ENCODE data around the gene UCHL5.
"Not testable (repeated sequence)": the region's sequence is repeated elsewhere in the genome, so short reads cannot be mapped to it uniquely, and the experiment has no call there.

Gene UCHL5

GRCh38 chr1:193016788-193017187 lies 42.4 kb downstream of the UCHL5 start:
- Histone ChIP-seq H3K4me3 (ENCODE audit: low read length) (no peak overlapping the region), H3K36me3 (ENCODE audit: insufficient read depth, low read length) (peaks cover 3% of the 10 kb centered on the region)

GRCh38 chr1:193014400-193014799 lies 44.8 kb downstream of the UCHL5 start:
- no peak overlapping the region for H3K4me3 ChIP-seq (ENCODE audit: low read length)
- peaks cover 3% of the 10 kb centered on the region for H3K36me3 ChIP-seq (ENCODE audit: insufficient read depth, low read length)
- no peaks in the 10 kb centered on the region for H3K9me3 ChIP-seq (ENCODE audit: low read length)
- H3K27me3 ChIP-seq (ENCODE audit: insufficient read depth, low read length) = no peaks in the 10 kb centered on the region
- no peak overlapping the region for H2AFZ ChIP-seq (ENCODE audit: low read depth, low read length)
- no peaks in the 10 kb centered on the region for H3K4me1 ChIP-seq (ENCODE audit: insufficient read depth, low read length)

More at GRCh38 chr1:193016788-193017187, 42.4 kb downstream of the UCHL5 start:
- Histone ChIP-seq H2AFZ (ENCODE audit: low read depth, low read length) (no peak overlapping the region), H3K9me3 (ENCODE audit: low read length) (no peaks in the 10 kb centered on the region), H3K27me3 (ENCODE audit: insufficient read depth, low read length) (no peaks in the 10 kb centered on the region), H3K4me1 (ENCODE audit: insufficient read depth, low read length) (no peaks in the 10 kb centered on the region)

- no peaks in the 10 kb centered on the region for H3K9me3 ChIP-seq (ENCODE audit: low read length)
- no peak overlapping the region for H2AFZ ChIP-seq (ENCODE audit: low read depth, low read length)
- peaks cover 3% of the 10 kb centered on the region for H3K36me3 ChIP-seq (ENCODE audit: insufficient read depth, low read length)
- H3K27me3 ChIP-seq (ENCODE audit: insufficient read depth, low read length) = no peaks in the 10 kb centered on the region
- no peaks in the 10 kb centered on the region for H3K4me1 ChIP-seq (ENCODE audit: insufficient read depth, low read length)
- no peak overlapping the region for H3K4me3 ChIP-seq (ENCODE audit: low read length)
These were observed 45.5 kb downstream of the UCHL5 start for GRCh38 chr1:193013707-193014106.

- Histone ChIP-seq H3K36me3 (ENCODE audit: insufficient read depth, low read length) (peaks cover 3% of the 10 kb centered on the region), H3K4me1 (ENCODE audit: insufficient read depth, low read length) (no peaks in the 10 kb centered on the region), H3K4me3 (ENCODE audit: low read length) (no peak overlapping the region), H3K27me3 (ENCODE audit: insufficient read depth, low read length) (no peaks in the 10 kb centered on the region), H2AFZ (ENCODE audit: low read depth, low read length) (no peak overlapping the region), H3K9me3 (ENCODE audit: low read length) (no peaks in the 10 kb centered on the region)
These were observed 46.2 kb downstream of the UCHL5 start for GRCh38 chr1:193013005-193013404.

GRCh38 chr1:193011406-193011805 lies 47.8 kb downstream of the UCHL5 start:
- Histone ChIP-seq H3K9me3 (ENCODE audit: low read length) (no peaks in the 10 kb centered on the region), H3K36me3 (ENCODE audit: insufficient read depth, low read length) (peaks cover 3% of the 10 kb centered on the region), H3K4me1 (ENCODE audit: insufficient read depth, low read length) (no peaks in the 10 kb centered on the region), H2AFZ (ENCODE audit: low read depth, low read length) (no peak overlapping the region), H3K27me3 (ENCODE audit: insufficient read depth, low read length) (no peaks in the 10 kb centered on the region), H3K4me3 (ENCODE audit: low read length) (no peak overlapping the region)

- H3K4me1 ChIP-seq (ENCODE audit: insufficient read depth, low read length) = no peaks in the 10 kb centered on the region
- peaks cover 2% of the 10 kb centered on the region for H3K9me3 ChIP-seq (ENCODE audit: low read length)
- no peak overlapping the region for H2AFZ ChIP-seq (ENCODE audit: low read depth, low read length)
- no peak overlapping the region for H3K4me3 ChIP-seq (ENCODE audit: low read length)
- H3K27me3 ChIP-seq (ENCODE audit: insufficient read depth, low read length) = no peaks in the 10 kb centered on the region
- no peaks in the 10 kb centered on the region for H3K36me3 ChIP-seq (ENCODE audit: insufficient read depth, low read length)
These were observed 49.7 kb downstream of the UCHL5 start for GRCh38 chr1:193009501-193009900.

GRCh38 chr1:193005785-193006184 lies 53.4 kb downstream of the UCHL5 start:
- peaks cover 2% of the 10 kb centered on the region for H3K9me3 ChIP-seq (ENCODE audit: low read length)
- no peaks in the 10 kb centered on the region for H3K27me3 ChIP-seq (ENCODE audit: insufficient read depth, low read length)
- no peaks in the 10 kb centered on the region for H3K4me1 ChIP-seq (ENCODE audit: insufficient read depth, low read length)
- no peak overlapping the region for H3K4me3 ChIP-seq (ENCODE audit: low read length)
- H2AFZ ChIP-seq (ENCODE audit: low read depth, low read length) = no peak overlapping the region
- no peaks in the 10 kb centered on the region for H3K36me3 ChIP-seq (ENCODE audit: insufficient read depth, low read length)

GRCh38 chr1:192998536-192998935 lies 60.6 kb downstream of the UCHL5 start:
- no peak overlapping the region for H2AFZ ChIP-seq (ENCODE audit: low read depth, low read length)
- H3K36me3 ChIP-seq (ENCODE audit: insufficient read depth, low read length) = peaks cover 2% of the 10 kb centered on the region
- H3K4me1 ChIP-seq (ENCODE audit: insufficient read depth, low read length) = no peaks in the 10 kb centered on the region
- no peak overlapping the region for H3K4me3 ChIP-seq (ENCODE audit: low read length)
- no peaks in the 10 kb centered on the region for H3K27me3 ChIP-seq (ENCODE audit: insufficient read depth, low read length)
- peaks cover 5% of the 10 kb centered on the region for H3K9me3 ChIP-seq (ENCODE audit: low read length)

- peaks cover 2% of the 10 kb centered on the region for H3K36me3 ChIP-seq (ENCODE audit: insufficient read depth, low read length)
These were observed 65.0 kb downstream of the UCHL5 start for GRCh38 chr1:192994141-192994540.

GRCh38 chr1:192993426-192994085 lies 65.6 kb downstream of the UCHL5 start:
- Histone ChIP-seq H3K9me3 (ENCODE audit: low read length) (peaks cover 2% of the 10 kb centered on the region), H3K27me3 (ENCODE audit: insufficient read depth, low read length) (no peaks in the 10 kb centered on the region), H3K36me3 (ENCODE audit: insufficient read depth, low read length) (peaks cover 2% of the 10 kb centered on the region), H3K4me3 (ENCODE audit: low read length) (no peak overlapping the region), H2AFZ (ENCODE audit: low read depth, low read length) (no peak overlapping the region), H3K4me1 (ENCODE audit: insufficient read depth, low read length) (no peaks in the 10 kb centered on the region)

More at GRCh38 chr1:192994141-192994540, 65.0 kb downstream of the UCHL5 start:
- Histone ChIP-seq H3K4me1 (ENCODE audit: insufficient read depth, low read length) (no peaks in the 10 kb centered on the region), H3K4me3 (ENCODE audit: low read length) (no peak overlapping the region), H3K27me3 (ENCODE audit: insufficient read depth, low read length) (no peaks in the 10 kb centered on the region), H2AFZ (ENCODE audit: low read depth, low read length) (no peak overlapping the region), H3K9me3 (ENCODE audit: low read length) (peaks cover 2% of the 10 kb centered on the region)

- not testable (repeated sequence) for H3K36me3 ChIP-seq (ENCODE audit: insufficient read depth, low read length); H3K4me1 ChIP-seq (ENCODE audit: insufficient read depth, low read length); H3K9me3 ChIP-seq (ENCODE audit: low read length); H3K27me3 ChIP-seq (ENCODE audit: insufficient read depth, low read length); H2AFZ ChIP-seq (ENCODE audit: low read depth, low read length); H3K4me3 ChIP-seq (ENCODE audit: low read length)
These were observed 72.3 kb downstream of the UCHL5 start for GRCh38 chr1:192986748-192987334.

- H2AFZ ChIP-seq (ENCODE audit: low read depth, low read length) = no peak overlapping the region
These were observed 72.9 kb downstream of the UCHL5 start for GRCh38 chr1:192986110-192986747.

GRCh38 chr1:192984080-192984479 lies 75.1 kb downstream of the UCHL5 start:
- Histone ChIP-seq H3K9me3 (ENCODE audit: low read length) (no peaks in the 10 kb centered on the region), H3K4me3 (ENCODE audit: low read length) (no peak overlapping the region), H3K4me1 (ENCODE audit: insufficient read depth, low read length) (no peaks in the 10 kb centered on the region), H2AFZ (ENCODE audit: low read depth, low read length) (no peak overlapping the region), H3K36me3 (ENCODE audit: insufficient read depth, low read length) (no peaks in the 10 kb centered on the region), H3K27me3 (ENCODE audit: insufficient read depth, low read length) (no peaks in the 10 kb centered on the region)

More at GRCh38 chr1:192986110-192986747, 72.9 kb downstream of the UCHL5 start:
- Histone ChIP-seq H3K27me3 (ENCODE audit: insufficient read depth, low read length) (no peaks in the 10 kb centered on the region), H3K36me3 (ENCODE audit: insufficient read depth, low read length) (no peaks in the 10 kb centered on the region), H3K4me3 (ENCODE audit: low read length) (no peak overlapping the region), H3K4me1 (ENCODE audit: insufficient read depth, low read length) (no peaks in the 10 kb centered on the region), H3K9me3 (ENCODE audit: low read length) (no peaks in the 10 kb centered on the region)
